Heart left ventricle (tissue), 16 donors: ENCODE measurements around the gene PLEKHB2. TPM values are rescaled to one million over a fixed set of nuclear protein-coding genes. Genes with fewer than 3 reads are reported as not detected.
"Not testable (repeated sequence)": the region's sequence is repeated elsewhere in the genome, so short reads cannot be mapped to it uniquely, and the experiment has no call there.

Experiments used
- ATAC-seq, 4 donors: fragments of 200-7000 bp; cut with Tn5 transposase; one replicate each; pipeline ENCODE4 v1.9.1; 2020 to 2022; ENCODE audit warnings: moderate library complexity in 4 of 4, mild to moderate bottlenecking in 3 of 4, moderate number of reproducible peaks in 1 of 4
- DNase-seq, 5 donors: peaks; one replicate each; pipeline ENCODE4 v3.0.0-alpha.2; 2020
- H3K27ac ChIP-seq, 12 donors: fragments of 200-600 bp; sonication (generic) in 4 of 12; one replicate each; pipeline versions ENCODE4 v1.5.0 to v1.8.0; 2016 to 2022; ENCODE audit warnings: mild to moderate bottlenecking in 2 of 12
- H3K27me3 ChIP-seq, 9 donors: fragments of 200-600 bp; sonication (generic) in 2 of 9; one replicate each; pipeline versions ENCODE4 v1.5.1 to v1.8.0; 2016 to 2022; ENCODE audit warnings: mild to moderate bottlenecking in 3 of 9
- H3K36me3 ChIP-seq, 9 donors: fragments of 200-600 bp; sonication (generic) in 2 of 9; one replicate each; pipeline versions ENCODE4 v1.5.0 to v1.8.0; 2018 to 2022; ENCODE audit warnings: mild to moderate bottlenecking in 2 of 9
- H3K4me1 ChIP-seq, 12 donors: fragments of 200-600 bp; sonication (generic) in 4 of 12; one replicate each; pipeline versions ENCODE4 v1.5.0 to v1.8.0; 2016 to 2022; ENCODE audit warnings: mild to moderate bottlenecking in 3 of 12
- H3K4me3 ChIP-seq, 12 donors: fragments of 200-600 bp; sonication (generic) in 4 of 12; one replicate each; pipeline versions ENCODE4 v1.5.0 to v1.8.0; 2017 to 2022; ENCODE audit warnings: mild to moderate bottlenecking in 9 of 12, moderate library complexity in 4 of 12
- H3K9me3 ChIP-seq, 12 donors: fragments of 200-600 bp; sonication (generic) in 4 of 12; one replicate each; pipeline versions ENCODE4 v1.5.0 to v1.8.0; 2016 to 2022; ENCODE audit warnings: mild to moderate bottlenecking in 1 of 12
- CTCF ChIP-seq, 12 donors: fragments of 200-600 bp; sonication (generic) in 4 of 12; IDR thresholded peaks; one replicate each; pipeline versions ENCODE4 v1.5.0 to v1.8.0; 2018 to 2022; ENCODE audit warnings: antibody characterized with exemption in 12 of 12, mild to moderate bottlenecking in 5 of 12
- POLR2A ChIP-seq, 2 donors: fragments of 450-650 bp; IDR thresholded peaks; one replicate each; pipeline ENCODE4 v1.6.1; 2017; ENCODE audit warnings: antibody characterized with exemption in 2 of 2, mild to moderate bottlenecking in 2 of 2, moderate library complexity in 2 of 2
- WGBS, 4 donors: extraction: QIAGEN DNeasy Blood & Tissue Kit in 2 of 4; methylation state at CpG; one replicate each; pipeline versions ENCODE4 v1.1.5 to v1.1.7; 2013 to 2018; 5-methylcytosine and 5-hydroxymethylcytosine counted together
- intact Hi-C, 10 donors: fragments of 100-400 bp; cut with DNase I; formaldehyde crosslinking; loops; one replicate each; pipeline versions ENCODE4 v1.11.1 to v1.14.2; 2022
- polyA plus RNA-seq, 2 donors: library from polyadenylated mRNA; stranded (reverse); fragments of 200-250 nt; gene quantifications; one replicate each; pipeline ENCODE4 v1.2.3, GENCODE V29; 2013
- total RNA-seq, 9 donors: library from RNA; depleted of rRNA in 2 of 9; stranded (reverse); fragments of >200 nt in 2 of 9; fragmentation: NEBNext Ultra II Directional in 3 of 9; extraction: Animal tissue kit (Norgen Biotek cat#: 25700) in 3 of 9; gene quantifications; one replicate each; pipeline versions ENCODE4 v1.1.0 to v1.2.4, GENCODE V29; 2016 to 2023
- donor health status: ischemic (EF 13 %, LVEDD 7.1; RV severe dilation, severe dysfunction).
- donor health status: healthy with polysubstance abuse.
- donor health status: DM: no; HTN: yes; CAD: no.
- donor health status: DM: no; HTN: no; CAD: no.
- donor health status: ischemic (EF 25% LVEDD 6.9; RV normal size, moderate dysfunction).
- donor health status: ischemic (EF 25% LVEDD 5.7; RV mildly dilated, moderate dysfunction).
- donor health status: healthy.
- donor health status: DM: yes; HTN: yes; CAD: no.
- donor health status: ischemic (EF 35%, LVEDD 5.7; RV mildly dilated, moderate dysfunction).
- donor health status: nonischemic (EF 11% LVEDD 7.7; RV severe dilation, severe dysfunction).
- donor health status: DM: yes; HTN: yes; CAD: no.
- donor health status: PGD.
- donor health status: ischemic (EF 29% LVEDD 5.4; RV normal size, mild dysfunction).
- donor health status: nonischemic (EF 23%, LVEDD 6.1; RV moderate dilation, normal function).

The PLEKHB2 gene
- total and polyA plus RNA-seq, 11 donors, result 7.7 to 71.8 (median 42.2) TPM

- DNase-seq, result no peak
- intact Hi-C loops, result loop anchor here in 7 of 10 donors (2.0 to 10.0 kb wide), 6 partner anchors 179 to 989 kb away; partner anchors contain the start of gene MZT2A (in 1 of the 7)
- WGBS, 4 donors, result 94 to 96% (median 95%) methylated on average over 36 to 46 of the region's 46 CpGs
- no peak for ATAC-seq
- peaks cover 0 to 4% (median 0%) of the 10 kb centered on the region in 12 donors for H3K4me1 ChIP-seq
- H3K36me3 ChIP-seq, result peaks cover 0 to 10% (median 8%) of the 10 kb centered on the region in 9 donors
- no peaks in the 10 kb centered on the region for H3K27me3 ChIP-seq
- TF ChIP-seq CTCF (IDR thresholded peaks at IDR 0.05) (no peak), POLR2A (IDR thresholded peaks at IDR 0.05) (no peak)
- H3K27ac ChIP-seq, result no peak overlapping the region
- H3K9me3 ChIP-seq, result no peaks in the 10 kb centered on the region
- no peak overlapping the region for H3K4me3 ChIP-seq
Measured at GRCh38 chr2:131155208-131155855, 50.2 kb downstream of the PLEKHB2 start.

DNA sequence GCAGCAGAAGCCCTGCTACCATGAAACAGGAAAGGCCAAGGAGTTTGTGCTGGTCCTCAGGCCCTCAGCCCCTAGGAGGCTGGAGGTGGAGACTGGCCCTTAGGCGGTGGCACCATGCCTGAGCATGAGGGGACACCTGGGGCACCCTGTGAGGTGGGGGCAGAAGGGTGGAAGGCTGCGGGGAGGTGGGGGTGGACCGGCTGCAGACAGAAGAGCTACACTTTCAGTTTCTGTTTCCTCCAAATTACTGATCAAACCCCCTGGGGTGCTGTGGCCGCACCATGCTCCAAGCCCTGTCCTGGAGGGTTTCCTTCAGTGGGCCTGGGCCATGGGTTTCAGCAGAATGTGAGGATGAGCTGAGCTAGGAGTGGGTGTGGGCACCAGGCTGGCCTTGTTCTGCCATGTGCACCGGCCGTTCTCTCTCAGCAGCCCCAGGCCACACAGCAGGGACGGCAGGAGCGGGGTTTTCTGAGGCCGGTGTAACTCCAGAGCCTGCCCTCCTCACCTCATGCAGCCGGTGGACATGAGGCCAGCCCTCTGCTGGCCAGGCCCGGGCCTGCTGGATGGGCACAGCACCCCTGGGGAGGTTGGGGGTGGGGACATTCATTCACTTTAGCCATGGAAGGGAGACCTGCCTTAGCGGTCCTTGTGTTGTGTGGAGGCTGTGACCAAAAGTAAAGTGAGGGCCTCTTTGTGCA is 51.5 kb downstream of the PLEKHB2 start:
- no peak overlapping the region for H3K4me3 ChIP-seq
- intact Hi-C loops, result loop anchor here in 5 of 10 donors (10.0 kb wide), 5 partner anchors 258 to 988 kb away; partner anchors contain the start of gene MZT2A (in 1 of the 5)
- H3K4me1 ChIP-seq, result peaks cover 0 to 4% (median 0%) of the 10 kb centered on the region in 12 donors
- H3K9me3 ChIP-seq, result no peaks in the 10 kb centered on the region
- H3K36me3 ChIP-seq, result no peaks in the 10 kb centered on the region
- H3K27ac ChIP-seq, result no peak overlapping the region
- H3K27me3 ChIP-seq, result no peaks in the 10 kb centered on the region
- ATAC-seq (no peak), DNase-seq (no peak)
- 70 to 76% (median 71%) methylated on average over 6 to 12 of the region's 12 CpGs for WGBS, 4 donors
- TF ChIP-seq CTCF (IDR thresholded peaks at IDR 0.05) (no peak), POLR2A (IDR thresholded peaks at IDR 0.05) (no peak)

- ATAC-seq, H3K36me3 ChIP-seq, H3K9me3 ChIP-seq, H3K27ac ChIP-seq, H3K27me3 ChIP-seq, H3K4me1 ChIP-seq, intact Hi-C loops, H3K4me3 ChIP-seq, DNase-seq: not testable (repeated sequence)
- 94 to 97% (median 95%) methylated on average over 5 of the region's 5 CpGs for WGBS, 4 donors
Measured at GRCh38 chr2:131165562-131165961, 60.4 kb downstream of the PLEKHB2 start.

- no peak overlapping the region for H3K27ac ChIP-seq
- H3K4me3 ChIP-seq, result no peak overlapping the region
- H3K9me3 ChIP-seq, result no peaks in the 10 kb centered on the region
- H3K36me3 ChIP-seq, result no peaks in the 10 kb centered on the region
- DNase-seq, result no peak
- no peak for TF ChIP-seq POLR2A (IDR thresholded peaks at IDR 0.05)
- no peak for TF ChIP-seq CTCF (IDR thresholded peaks at IDR 0.05)
- H3K4me1 ChIP-seq, result no peaks in the 10 kb centered on the region
- ATAC-seq, result no peak
- H3K27me3 ChIP-seq, result peaks cover 0 to 3% (median 0%) of the 10 kb centered on the region in 9 donors
- intact Hi-C loops, result no loop called here
- 88 to 92% (median 89%) methylated on average over 5 of the region's 5 CpGs for WGBS, 4 donors
Measured at GRCh38 chr2:131168538-131168937, 63.4 kb downstream of the PLEKHB2 start.

DNA sequence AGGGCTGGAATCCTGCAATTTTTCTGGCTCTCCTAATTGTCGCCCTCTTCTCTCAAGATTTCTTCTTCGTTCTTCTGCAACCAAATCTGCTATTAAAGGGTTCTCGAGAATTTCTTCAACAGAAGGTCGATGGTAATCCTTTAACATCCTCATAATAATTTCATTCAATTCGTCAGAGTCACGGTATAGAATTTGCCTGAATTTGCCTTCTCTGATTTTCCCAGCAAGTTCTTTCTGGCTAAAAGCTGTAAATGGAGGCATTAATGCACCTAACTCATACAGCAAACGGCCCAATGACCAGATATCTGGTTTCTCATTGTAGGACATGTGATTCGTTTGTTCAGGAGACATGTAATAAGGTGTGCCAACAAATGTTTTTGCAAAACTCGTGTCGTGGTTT is 72.9 kb downstream of the PLEKHB2 start:
- H3K27me3 ChIP-seq, H3K27ac ChIP-seq, DNase-seq, H3K4me3 ChIP-seq, ATAC-seq, H3K36me3 ChIP-seq, H3K4me1 ChIP-seq, H3K9me3 ChIP-seq, intact Hi-C loops: not testable (repeated sequence)
- WGBS, 4 donors, result 79 to 87% (median 80%) methylated on average over 8 to 10 of the region's 10 CpGs

- H3K27ac ChIP-seq, H3K4me3 ChIP-seq, H3K27me3 ChIP-seq, H3K36me3 ChIP-seq, intact Hi-C loops, H3K4me1 ChIP-seq, DNase-seq, ATAC-seq, H3K9me3 ChIP-seq: not testable (repeated sequence)
- WGBS, 4 donors, result 72 to 81% (median 76%) methylated on average over 13 to 15 of the region's 15 CpGs
Measured at GRCh38 chr2:131178721-131179418, 73.7 kb downstream of the PLEKHB2 start.

- intact Hi-C loops, H3K27me3 ChIP-seq, H3K27ac ChIP-seq, H3K9me3 ChIP-seq, DNase-seq, H3K36me3 ChIP-seq, ATAC-seq, H3K4me3 ChIP-seq, H3K4me1 ChIP-seq: not testable (repeated sequence)
- WGBS, 4 donors, result 65 to 76% (median 73%) methylated on average over 4 of the region's 4 CpGs
Measured at GRCh38 chr2:131181451-131181850, 76.3 kb downstream of the PLEKHB2 start.
